Gastroesophageal sphincter (tissue), 4 donors: ENCODE data around the gene LMX1B. TPM values are rescaled to one million over a fixed set of nuclear protein-coding genes. Genes with fewer than 3 reads are reported as not detected.

Experiments used
- ATAC-seq: fragments of 150-250 bp; one replicate; pipeline ENCODE4 v1.9.1; 2016; ENCODE audit warnings: mild to moderate bottlenecking, moderate library complexity
- H3K27ac ChIP-seq, 4 donors: fragments of 200-600 bp; sonication (generic) in 3 of 4; 1 replicate in 3 of 4; 2 replicates in 1 of 4; pipeline ENCODE4 v1.5.1; 2016 to 2019
- H3K27me3 ChIP-seq: fragments of 200-600 bp; sonication (generic); one replicate; pipeline ENCODE4 v1.5.1; 2019
- H3K36me3 ChIP-seq, 2 donors: fragments of 200-600 bp; sonication (generic); one replicate each; pipeline ENCODE4 v1.5.1; 2019; ENCODE audit warnings: control low read depth in 1 of 2
- H3K4me1 ChIP-seq, 3 donors: fragments of 200-600 bp; sonication (generic); 1 replicate in 2 of 3; 2 replicates in 1 of 3; pipeline ENCODE4 v1.5.1; 2016 to 2019; ENCODE audit warnings: control low read depth in 2 of 3
- H3K4me3 ChIP-seq, 2 donors: fragments of 200-600 bp; sonication (generic); one replicate each; pipeline ENCODE4 v1.5.1; 2019; ENCODE audit warnings: mild to moderate bottlenecking in 1 of 2, moderate library complexity in 1 of 2
- H3K9me3 ChIP-seq, 3 donors: fragments of 200-600 bp; sonication (generic); one replicate each; pipeline ENCODE4 v1.5.1; 2017 to 2019; ENCODE audit warnings: control low read depth in 2 of 3
- EP300 ChIP-seq: sonication (generic); formaldehyde crosslinking; IDR thresholded peaks from one replicate; pipeline ENCODE4 v1.6.1; 2017; ENCODE audit warnings: antibody characterized with exemption, mild to moderate bottlenecking
- POLR2A ChIP-seq, 2 donors: fragments of 450-650 bp; IDR thresholded peaks; one replicate each; pipeline ENCODE4 v1.6.1; 2017; ENCODE audit warnings: antibody characterized with exemption in 2 of 2, mild to moderate bottlenecking in 2 of 2, moderate library complexity in 1 of 2
- POLR2AphosphoS5 ChIP-seq: sonication (generic); formaldehyde crosslinking; IDR thresholded peaks from one replicate; pipeline ENCODE4 v1.6.1; 2017; ENCODE audit warnings: antibody characterized with exemption
- WGBS, 2 donors: methylation state at CpG; one replicate each; pipeline ENCODE4 v1.1.5; 2018; ENCODE audit warnings: low coverage in 1 of 2; 5-methylcytosine and 5-hydroxymethylcytosine counted together
- total RNA-seq, 4 donors: library from RNA; depleted of rRNA; stranded (reverse); fragments of >200 nt; gene quantifications; one replicate each; pipeline ENCODE4 v1.1.0, GENCODE V29; 2016
- TF ChIP-seq, protein P1 (sequence below), 4 experiments: fragments of 200-600 bp in 2 of 4; fragments of 450-650 bp in 2 of 4; sonication (generic) in 1 of 4; IDR thresholded peaks; one replicate each; pipeline ENCODE4 v1.5.1; 2017 to 2019; ENCODE audit warnings: antibody characterized with exemption in 4 of 4, mild to moderate bottlenecking in 2 of 4, moderate library complexity in 2 of 4

The LMX1B gene
- total RNA-seq, 4 donors from 2014 or later, result 0.13 to 0.58 (median 0.27) TPM

DNA sequence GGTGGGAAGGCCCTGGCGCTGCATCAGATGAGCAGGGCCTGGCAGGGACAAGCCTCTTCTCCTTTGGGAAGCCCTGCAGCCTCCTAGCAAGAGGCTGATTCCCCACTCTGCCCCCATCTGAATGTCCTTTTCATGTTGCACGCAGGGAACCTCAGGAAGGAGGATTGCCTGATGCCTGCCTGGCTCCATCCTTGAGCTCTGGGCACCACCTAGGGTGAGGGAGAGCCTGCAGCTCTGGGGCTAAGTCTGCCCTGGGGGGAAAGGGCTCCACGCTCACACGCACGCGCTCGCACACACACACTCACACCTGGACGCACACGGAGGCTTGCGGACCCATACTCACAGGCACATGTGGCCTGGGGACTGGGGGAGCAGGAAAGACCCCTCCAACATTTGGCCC lies 86.6 kb downstream of the LMX1B start:
- Histone ChIP-seq H3K4me1 (peaks cover 0 to 11% (median 8%) of the 10 kb centered on the region in 3 donors), H3K4me3 (no peak overlapping the region), H3K27ac (no peak overlapping the region), H3K9me3 (no peaks in the 10 kb centered on the region), H3K27me3 (peaks cover 66% of the 10 kb centered on the region), H3K36me3 (no peaks in the 10 kb centered on the region)
- WGBS, 2 donors, result 90% methylated on average over 10 of the region's 10 CpGs; no CpG with 5 or more reads in 1 of the 2 donors
- TF ChIP-seq, protein P1, sequence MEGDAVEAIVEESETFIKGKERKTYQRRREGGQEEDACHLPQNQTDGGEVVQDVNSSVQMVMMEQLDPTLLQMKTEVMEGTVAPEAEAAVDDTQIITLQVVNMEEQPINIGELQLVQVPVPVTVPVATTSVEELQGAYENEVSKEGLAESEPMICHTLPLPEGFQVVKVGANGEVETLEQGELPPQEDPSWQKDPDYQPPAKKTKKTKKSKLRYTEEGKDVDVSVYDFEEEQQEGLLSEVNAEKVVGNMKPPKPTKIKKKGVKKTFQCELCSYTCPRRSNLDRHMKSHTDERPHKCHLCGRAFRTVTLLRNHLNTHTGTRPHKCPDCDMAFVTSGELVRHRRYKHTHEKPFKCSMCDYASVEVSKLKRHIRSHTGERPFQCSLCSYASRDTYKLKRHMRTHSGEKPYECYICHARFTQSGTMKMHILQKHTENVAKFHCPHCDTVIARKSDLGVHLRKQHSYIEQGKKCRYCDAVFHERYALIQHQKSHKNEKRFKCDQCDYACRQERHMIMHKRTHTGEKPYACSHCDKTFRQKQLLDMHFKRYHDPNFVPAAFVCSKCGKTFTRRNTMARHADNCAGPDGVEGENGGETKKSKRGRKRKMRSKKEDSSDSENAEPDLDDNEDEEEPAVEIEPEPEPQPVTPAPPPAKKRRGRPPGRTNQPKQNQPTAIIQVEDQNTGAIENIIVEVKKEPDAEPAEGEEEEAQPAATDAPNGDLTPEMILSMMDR (IDR thresholded peaks at IDR 0.05), result no peak
- no peak for TF ChIP-seq EP300
- TF ChIP-seq POLR2A (IDR thresholded peaks at IDR 0.05), result no peak
- no peak for TF ChIP-seq POLR2AphosphoS5
- no peak for ATAC-seq

DNA sequence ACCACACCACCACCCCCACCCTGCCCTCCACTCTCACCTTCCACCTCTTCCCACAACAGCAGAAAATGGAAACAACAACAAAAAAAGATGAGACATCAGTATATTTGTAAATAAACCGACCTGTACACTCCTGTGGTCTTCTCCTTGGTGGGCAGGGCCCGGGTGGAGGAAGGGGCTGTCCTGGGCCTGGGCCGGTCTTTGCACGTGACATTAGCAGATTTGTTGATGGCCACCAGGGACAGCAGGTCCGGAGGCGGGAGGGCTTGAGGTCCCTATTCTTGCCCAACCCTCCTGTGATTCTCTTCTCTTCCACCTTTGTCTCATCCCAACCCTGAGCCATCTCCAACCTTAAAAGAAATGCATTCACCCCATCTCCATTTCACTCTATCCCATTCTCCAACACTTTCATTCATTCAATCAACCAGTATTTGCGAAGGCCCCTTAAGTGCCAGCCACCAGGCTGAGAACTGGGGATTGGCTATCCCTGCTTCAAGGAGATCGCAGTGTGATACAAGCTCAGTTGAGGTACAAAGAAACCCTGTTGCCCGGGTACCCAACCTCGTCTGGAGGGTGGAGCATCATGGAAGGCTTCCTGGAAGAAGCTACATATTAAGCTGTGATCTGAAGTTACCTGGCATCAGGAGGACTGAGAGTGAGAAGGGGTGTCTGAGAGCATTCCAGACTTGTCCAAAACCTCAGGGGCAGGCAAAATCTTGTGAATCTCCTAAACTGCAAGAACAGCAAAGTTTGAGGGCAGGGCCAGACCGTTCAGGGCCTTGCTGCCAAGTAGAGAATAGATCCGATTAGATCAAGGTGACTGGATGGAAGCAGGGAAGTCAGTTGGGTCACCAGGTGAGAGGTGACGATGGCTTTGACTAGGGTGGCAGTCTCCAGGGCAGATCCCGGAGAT lies 87.4 kb downstream of the LMX1B start:
- no peak overlapping the region for H3K4me3 ChIP-seq
- H3K36me3 ChIP-seq, result no peaks in the 10 kb centered on the region
- ATAC-seq, result no peak
- H3K9me3 ChIP-seq, result no peaks in the 10 kb centered on the region
- H3K4me1 ChIP-seq, result peaks cover 0 to 20% (median 13%) of the 10 kb centered on the region in 3 donors
- peaks cover 67% of the 10 kb centered on the region for H3K27me3 ChIP-seq
- TF ChIP-seq EP300 (no peak), POLR2AphosphoS5 (no peak), POLR2A (IDR thresholded peaks at IDR 0.05) (no peak)
- TF ChIP-seq, protein P1 (IDR thresholded peaks at IDR 0.05), result no peak
- H3K27ac ChIP-seq, result no peak overlapping the region
- WGBS, 2 donors, result 73 to 75% methylated on average over 9 to 11 of the region's 14 CpGs

DNA sequence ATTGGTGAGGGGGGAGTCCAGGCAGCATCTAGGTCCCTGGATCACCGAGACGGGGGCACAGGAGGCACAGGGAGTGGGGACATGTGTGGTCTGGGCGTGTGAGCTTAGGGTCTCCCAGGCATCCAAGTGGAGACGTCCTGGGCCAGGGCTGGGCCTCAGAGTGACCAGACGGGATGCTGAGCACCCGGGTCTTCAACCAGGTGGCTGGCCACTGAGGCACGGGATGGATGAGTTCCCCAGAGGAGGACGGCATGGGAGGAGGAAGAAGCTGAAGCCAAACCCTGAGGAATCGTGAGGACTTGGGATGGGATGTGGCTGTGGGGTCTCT lies 88.0 kb downstream of the LMX1B start:
- TF ChIP-seq, protein P1 (IDR thresholded peaks at IDR 0.05), result no peak
- no peak for TF ChIP-seq POLR2AphosphoS5
- TF ChIP-seq POLR2A (IDR thresholded peaks at IDR 0.05), result no peak
- TF ChIP-seq EP300, result no peak
- H3K27ac ChIP-seq, result no peak overlapping the region
- no peak overlapping the region for H3K4me3 ChIP-seq
- peaks cover 0 to 22% (median 13%) of the 10 kb centered on the region in 3 donors for H3K4me1 ChIP-seq
- 90% methylated on average over 5 of the region's 9 CpGs; no CpG with 5 or more reads in 1 of the 2 donors for WGBS, 2 donors
- no peak for ATAC-seq
- H3K27me3 ChIP-seq, result peaks cover 72% of the 10 kb centered on the region
- H3K36me3 ChIP-seq, result no peaks in the 10 kb centered on the region
- no peaks in the 10 kb centered on the region for H3K9me3 ChIP-seq

DNA sequence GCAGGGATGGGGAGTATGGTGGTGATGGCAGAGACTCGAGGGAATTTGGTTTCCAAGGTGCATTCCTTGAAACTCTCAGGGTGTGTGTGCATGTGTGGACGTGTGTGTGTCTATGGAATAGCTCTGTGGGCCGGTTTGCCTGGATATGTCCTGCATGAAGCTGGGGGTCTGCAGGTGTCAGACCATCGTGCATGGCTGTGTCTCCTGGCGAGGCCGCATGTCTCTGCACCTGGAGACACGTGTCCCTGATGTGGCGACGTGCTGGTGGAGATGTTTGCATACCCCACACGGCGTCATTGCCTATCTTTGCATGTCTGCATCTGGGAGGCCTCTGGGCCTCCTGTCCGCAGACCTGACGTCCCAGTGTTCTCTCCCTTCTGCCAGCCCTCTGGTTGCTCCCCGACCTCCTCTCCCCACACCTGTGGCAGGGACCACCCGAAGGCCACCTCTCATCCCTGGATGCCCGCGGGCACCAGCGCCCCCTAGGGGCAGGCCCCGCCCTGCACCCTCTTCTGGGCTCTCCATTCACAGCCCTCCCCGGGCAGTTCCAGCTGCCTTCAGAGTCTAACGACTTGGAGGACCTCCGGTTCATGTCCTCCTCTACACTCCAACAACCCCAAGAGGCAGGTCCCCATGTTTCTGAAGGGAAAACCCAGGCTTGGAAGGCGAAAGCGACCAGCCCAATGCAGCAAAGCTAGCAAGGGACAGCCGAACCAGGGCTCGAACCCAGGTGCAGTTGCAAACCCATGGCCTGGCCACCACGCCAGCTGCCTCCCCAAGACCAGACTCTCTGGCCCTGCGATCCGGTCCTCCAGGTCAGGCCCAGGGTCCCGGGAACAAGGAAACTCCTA lies 88.6 kb downstream of the LMX1B start:
- H3K36me3 ChIP-seq, result no peaks in the 10 kb centered on the region
- no peak overlapping the region for H3K4me3 ChIP-seq
- WGBS, 2 donors, result 20 to 37% methylated on average over 1 to 2 of the region's 30 CpGs
- ATAC-seq, result no peak
- no peaks in the 10 kb centered on the region for H3K9me3 ChIP-seq
- H3K27me3 ChIP-seq, result peaks cover 77% of the 10 kb centered on the region
- H3K4me1 ChIP-seq, result peaks cover 0 to 22% (median 13%) of the 10 kb centered on the region in 3 donors
- TF ChIP-seq, protein P1 (IDR thresholded peaks at IDR 0.05), result peak in 1 of 4 experiments; percentile 57
- no peak for TF ChIP-seq EP300
- TF ChIP-seq POLR2AphosphoS5, result no peak
- no peak for TF ChIP-seq POLR2A (IDR thresholded peaks at IDR 0.05)
- H3K27ac ChIP-seq, result no peak overlapping the region
